Measurements from ENCODE around the gene RPL9.

GRCh38 chr4:39426728-39427127 lies 32.0 kb downstream of the RPL9 start:
- TF ChIP-seq CTCF (IDR thresholded peaks at IDR 0.05) = no peak
- TF ChIP-seq POLR2A (IDR thresholded peaks at IDR 0.05) = no peak
- TF ChIP-seq EP300 (IDR thresholded peaks at IDR 0.05) = no peak
- no peak for TF ChIP-seq POLR2AphosphoS5 (IDR thresholded peaks at IDR 0.05)

Measured in gastroesophageal sphincter (tissue), 3 donors.